ENCODE results near the gene DLL3. TPM values are rescaled to one million over a fixed set of nuclear protein-coding genes. Genes with fewer than 3 reads are reported as not detected.

Gene DLL3
- total RNA-seq, 4 donors from 2014 or later: not detected

GRCh38 chr19:39470724-39471339, 27.9 kb upstream of the DLL3 start:
- peaks cover 0 to 76% (median 35%) of the 10 kb centered on the region in 4 donors for H3K36me3 ChIP-seq
- no peaks in the 10 kb centered on the region for H3K9me3 ChIP-seq
- 84 to 100% methylated on average over 1 to 7 of the region's 7 CpGs for WGBS, 2 donors (ENCODE audit: low coverage in 1 of 2)
- no peaks in the 10 kb centered on the region for H3K27me3 ChIP-seq
- H3K27ac ChIP-seq: no peak overlapping the region
- no peak for TF ChIP-seq POLR2A (IDR thresholded peaks at IDR 0.05)
- no peak for TF ChIP-seq POLR2AphosphoS5 (IDR thresholded peaks at IDR 0.05)
- TF ChIP-seq, protein P1, sequence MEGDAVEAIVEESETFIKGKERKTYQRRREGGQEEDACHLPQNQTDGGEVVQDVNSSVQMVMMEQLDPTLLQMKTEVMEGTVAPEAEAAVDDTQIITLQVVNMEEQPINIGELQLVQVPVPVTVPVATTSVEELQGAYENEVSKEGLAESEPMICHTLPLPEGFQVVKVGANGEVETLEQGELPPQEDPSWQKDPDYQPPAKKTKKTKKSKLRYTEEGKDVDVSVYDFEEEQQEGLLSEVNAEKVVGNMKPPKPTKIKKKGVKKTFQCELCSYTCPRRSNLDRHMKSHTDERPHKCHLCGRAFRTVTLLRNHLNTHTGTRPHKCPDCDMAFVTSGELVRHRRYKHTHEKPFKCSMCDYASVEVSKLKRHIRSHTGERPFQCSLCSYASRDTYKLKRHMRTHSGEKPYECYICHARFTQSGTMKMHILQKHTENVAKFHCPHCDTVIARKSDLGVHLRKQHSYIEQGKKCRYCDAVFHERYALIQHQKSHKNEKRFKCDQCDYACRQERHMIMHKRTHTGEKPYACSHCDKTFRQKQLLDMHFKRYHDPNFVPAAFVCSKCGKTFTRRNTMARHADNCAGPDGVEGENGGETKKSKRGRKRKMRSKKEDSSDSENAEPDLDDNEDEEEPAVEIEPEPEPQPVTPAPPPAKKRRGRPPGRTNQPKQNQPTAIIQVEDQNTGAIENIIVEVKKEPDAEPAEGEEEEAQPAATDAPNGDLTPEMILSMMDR (IDR thresholded peaks at IDR 0.05): no peak
- TF ChIP-seq EP300 (IDR thresholded peaks at IDR 0.05; ENCODE audit: low read depth): no peak
- intact Hi-C loops (cut with DNase I; ENCODE audit: low total_unique reads) (loop anchor here (10.0 kb wide), 1 partner anchor 64 kb away; the partner anchor contains the start of gene EID2B), in situ Hi-C loops (cut with MboI; ENCODE audit: low pct_ligation_motif_present in 1 of 4, low pct_unique_long_range_greater_than_20kb in 1 of 4, low sequenced_read_pairs in 3 of 4) (no loop called here)
- H3K4me1 ChIP-seq: no peaks in the 10 kb centered on the region
- H3K4me3 ChIP-seq: no peak overlapping the region
- DNase-seq: no peak

GRCh38 chr19:39471756-39472536, 26.8 kb upstream of the DLL3 start:
- Histone ChIP-seq H3K9me3 (no peaks in the 10 kb centered on the region), H3K27ac (no peak overlapping the region), H3K27me3 (no peaks in the 10 kb centered on the region), H3K36me3 (peaks cover 0 to 67% (median 33%) of the 10 kb centered on the region in 4 donors), H3K4me1 (no peaks in the 10 kb centered on the region), H3K4me3 (no peak overlapping the region)
- DNase-seq: no peak
- in situ Hi-C loops (cut with MboI; ENCODE audit: low pct_ligation_motif_present in 1 of 4, low pct_unique_long_range_greater_than_20kb in 1 of 4, low sequenced_read_pairs in 3 of 4): no loop called here
- intact Hi-C loops (cut with DNase I; ENCODE audit: low total_unique reads): loop anchor here (10.0 kb wide), 1 partner anchor 63 kb away; the partner anchor contains the start of gene EID2B
- 73 to 100% methylated on average over 2 to 8 of the region's 8 CpGs for WGBS, 2 donors (ENCODE audit: low coverage in 1 of 2)
- no peak for TF ChIP-seq EP300 (IDR thresholded peaks at IDR 0.05; ENCODE audit: low read depth)
- TF ChIP-seq POLR2AphosphoS5 (IDR thresholded peaks at IDR 0.05): no peak
- TF ChIP-seq POLR2A (IDR thresholded peaks at IDR 0.05): no peak
- TF ChIP-seq, protein P1 (IDR thresholded peaks at IDR 0.05): no peak

- no peaks in the 10 kb centered on the region for H3K9me3 ChIP-seq
- H3K27ac ChIP-seq: no peak overlapping the region
- H3K27me3 ChIP-seq: no peaks in the 10 kb centered on the region
- 94% methylated on average over 18 of the region's 32 CpGs; no CpG with 5 or more reads in 1 of the 2 donors for WGBS, 2 donors (ENCODE audit: low coverage in 1 of 2)
- TF ChIP-seq, protein P1 (IDR thresholded peaks at IDR 0.05): no peak
- TF ChIP-seq POLR2AphosphoS5 (IDR thresholded peaks at IDR 0.05) (no peak), EP300 (IDR thresholded peaks at IDR 0.05; ENCODE audit: low read depth) (no peak), POLR2A (IDR thresholded peaks at IDR 0.05) (no peak)
- peaks cover 0 to 64% (median 30%) of the 10 kb centered on the region in 4 donors for H3K36me3 ChIP-seq
- H3K4me3 ChIP-seq: no peak overlapping the region
- in situ Hi-C loops (cut with MboI; ENCODE audit: low pct_ligation_motif_present in 1 of 4, low pct_unique_long_range_greater_than_20kb in 1 of 4, low sequenced_read_pairs in 3 of 4) (no loop called here), intact Hi-C loops (cut with DNase I; ENCODE audit: low total_unique reads) (loop anchor here (10.0 kb wide), 1 partner anchor 62 kb away; the partner anchor contains the start of gene EID2B)
- H3K4me1 ChIP-seq: no peaks in the 10 kb centered on the region
- DNase-seq: no peak
Observed at GRCh38 chr19:39472746-39473442, 25.9 kb upstream of the DLL3 start.
